HEK293 (cell line): ENCODE results near the gene B3GNT3.
A peak's percentile ranks its signal among the peaks of the same experiment; 100 is the strongest.

ENCODE experiments used
- BCL11A ChIP-seq: fragments of 450-650 bp; formaldehyde crosslinking; IDR thresholded peaks from 2 replicates; pipeline ENCODE4 v1.5.1; 2016; ENCODE audit warnings: low read depth, missing biosample characterization, missing genetic modification characterization
- EGR2 ChIP-seq: fragments of 450-650 bp; formaldehyde crosslinking; IDR thresholded peaks from 2 replicates; pipeline ENCODE4 v1.5.1; 2016; ENCODE audit warnings: low read depth, missing biosample characterization, missing genetic modification characterization
- GLI2 ChIP-seq: fragments of 450-650 bp; formaldehyde crosslinking; IDR thresholded peaks from 2 replicates; pipeline ENCODE4; 2017; ENCODE audit warnings: missing biosample characterization, missing genetic modification characterization, low read depth, borderline replicate concordance
- KLF1 ChIP-seq: fragments of 450-650 bp; formaldehyde crosslinking; IDR thresholded peaks from 2 replicates; pipeline ENCODE4 v1.5.1; 2016; ENCODE audit warnings: missing biosample characterization, missing genetic modification characterization
- KLF10 ChIP-seq: fragments of 450-650 bp; IDR thresholded peaks from 2 replicates; pipeline ENCODE4 v1.5.1; 2018; ENCODE audit warnings: missing biosample characterization, mild to moderate bottlenecking, missing genetic modification characterization
- ZBTB21 ChIP-seq: fragments of 450-650 bp; formaldehyde crosslinking; IDR thresholded peaks from 2 replicates; pipeline ENCODE4 v1.5.1; 2017; ENCODE audit warnings: missing biosample characterization, missing genetic modification characterization
- ZBTB48 ChIP-seq: fragments of 450-650 bp; formaldehyde crosslinking; IDR thresholded peaks from 2 replicates; pipeline ENCODE4 v1.5.1; 2016; ENCODE audit warnings: missing biosample characterization, missing genetic modification characterization
- ZBTB7A ChIP-seq: fragments of 450-650 bp; formaldehyde crosslinking; IDR thresholded peaks from 2 replicates; pipeline ENCODE4 v1.5.1; 2016; ENCODE audit warnings: low read depth, missing biosample characterization, missing genetic modification characterization
- ZFP37 ChIP-seq: fragments of 450-650 bp; formaldehyde crosslinking; IDR thresholded peaks from 2 replicates; pipeline ENCODE4 v1.5.1; 2016; ENCODE audit warnings: missing biosample characterization, missing genetic modification characterization
- ZFP69B ChIP-seq: fragments of 450-650 bp; formaldehyde crosslinking; IDR thresholded peaks from 2 replicates; pipeline ENCODE4 v1.5.1; 2016; ENCODE audit warnings: missing biosample characterization, missing genetic modification characterization
- ZNF146 ChIP-seq: fragments of 450-650 bp; formaldehyde crosslinking; IDR thresholded peaks from 2 replicates; pipeline ENCODE4 v1.5.1; 2016; ENCODE audit warnings: missing biosample characterization, missing genetic modification characterization
- ZNF157 ChIP-seq: fragments of 450-650 bp; formaldehyde crosslinking; IDR thresholded peaks from 2 replicates; pipeline ENCODE4 v1.5.1; 2016; ENCODE audit warnings: missing biosample characterization, missing genetic modification characterization
- ZNF202 ChIP-seq: fragments of 450-650 bp; formaldehyde crosslinking; IDR thresholded peaks from 2 replicates; pipeline ENCODE4 v1.5.1; 2016; ENCODE audit warnings: missing biosample characterization, missing genetic modification characterization, borderline replicate concordance
- ZNF221 ChIP-seq: fragments of 450-650 bp; formaldehyde crosslinking; IDR thresholded peaks from 2 replicates; pipeline ENCODE4 v1.5.1; 2017; ENCODE audit warnings: missing biosample characterization, missing genetic modification characterization, borderline replicate concordance
- ZNF223 ChIP-seq: fragments of 450-650 bp; formaldehyde crosslinking; IDR thresholded peaks from 2 replicates; pipeline ENCODE4 v1.5.1; 2016; ENCODE audit warnings: missing biosample characterization, missing genetic modification characterization
- ZNF274 ChIP-seq, 2 experiments: fragments of 200-500 bp in 1 of 2; fragments of 450-650 bp in 1 of 2; sonication (Bioruptor generic) in 1 of 2; formaldehyde crosslinking in 1 of 2; IDR thresholded peaks; 2 replicates each; pipeline versions ENCODE4 v1.5.1 to v1.6.1; 2014 to 2016; ENCODE audit warnings: borderline replicate concordance in 1 of 2, inconsistent platforms in 1 of 2, low read length in 1 of 2, missing biosample characterization in 1 of 2, missing genetic modification characterization in 1 of 2
- ZNF423 ChIP-seq: fragments of 450-650 bp; formaldehyde crosslinking; IDR thresholded peaks from 2 replicates; pipeline ENCODE4 v1.5.1; 2016; ENCODE audit warnings: missing biosample characterization, missing genetic modification characterization
- ZNF510 ChIP-seq: fragments of 450-650 bp; formaldehyde crosslinking; IDR thresholded peaks from 2 replicates; pipeline ENCODE4 v1.5.1; 2018; ENCODE audit warnings: mild to moderate bottlenecking, missing genetic modification characterization, missing biosample characterization; ENCODE audit not compliant: insufficient replicate concordance
- ZNF530 ChIP-seq: fragments of 450-650 bp; formaldehyde crosslinking; IDR thresholded peaks from 2 replicates; pipeline ENCODE4 v1.5.1; 2016; ENCODE audit warnings: low read depth, missing biosample characterization, missing genetic modification characterization
- ZNF549 ChIP-seq: fragments of 450-650 bp; IDR thresholded peaks from 2 replicates; pipeline ENCODE4 v1.5.1; 2018; ENCODE audit warnings: missing biosample characterization, missing genetic modification characterization, mild to moderate bottlenecking, inconsistent platforms, moderate library complexity
- ZNF561 ChIP-seq: fragments of 450-650 bp; IDR thresholded peaks from 2 replicates; pipeline ENCODE4 v1.5.1; 2018; ENCODE audit warnings: missing biosample characterization, missing genetic modification characterization, borderline replicate concordance
- ZNF621 ChIP-seq: fragments of 450-650 bp; formaldehyde crosslinking; IDR thresholded peaks from 2 replicates; pipeline ENCODE4 v1.5.1; 2017; ENCODE audit warnings: missing biosample characterization, missing genetic modification characterization
- ZNF660 ChIP-seq: fragments of 450-650 bp; IDR thresholded peaks from 2 replicates; pipeline ENCODE4 v1.5.1; 2018; ENCODE audit warnings: missing biosample characterization, mild to moderate bottlenecking, missing genetic modification characterization
- ZNF670 ChIP-seq: fragments of 450-650 bp; formaldehyde crosslinking; IDR thresholded peaks from 2 replicates; pipeline ENCODE4 v1.5.1; 2016; ENCODE audit warnings: missing biosample characterization, missing genetic modification characterization, low read depth
- ZNF791 ChIP-seq: fragments of 450-650 bp; formaldehyde crosslinking; IDR thresholded peaks from 2 replicates; pipeline ENCODE4 v1.5.1; 2016; ENCODE audit warnings: missing biosample characterization, missing genetic modification characterization
- ZNF837 ChIP-seq: fragments of 450-650 bp; formaldehyde crosslinking; IDR thresholded peaks from 2 replicates; pipeline ENCODE4 v1.5.1; 2016; ENCODE audit warnings: missing biosample characterization, missing genetic modification characterization
- TF ChIP-seq, protein P1 (sequence below): fragments of 450-650 bp; formaldehyde crosslinking; IDR thresholded peaks from 2 replicates; pipeline ENCODE4 v1.5.1; 2017; ENCODE audit warnings: missing biosample characterization, missing genetic modification characterization
- TF ChIP-seq, protein P2 (sequence below): fragments of 450-650 bp; formaldehyde crosslinking; IDR thresholded peaks from 2 replicates; pipeline ENCODE4 v1.5.1; 2016; ENCODE audit warnings: missing biosample characterization, missing genetic modification characterization
- TF ChIP-seq, protein P3 (sequence below): fragments of 450-650 bp; IDR thresholded peaks from 2 replicates; pipeline ENCODE4 v1.5.1; 2018; ENCODE audit warnings: missing biosample characterization, missing genetic modification characterization
- TF ChIP-seq, protein P4 (sequence below): fragments of 450-650 bp; formaldehyde crosslinking; IDR thresholded peaks from 2 replicates; pipeline ENCODE4 v1.5.1; 2016; ENCODE audit warnings: missing biosample characterization, missing genetic modification characterization
- TF ChIP-seq, protein P5 (sequence below): fragments of 450-650 bp; formaldehyde crosslinking; IDR thresholded peaks from 2 replicates; pipeline ENCODE4 v1.5.1; 2016; ENCODE audit warnings: missing biosample characterization, missing genetic modification characterization, borderline replicate concordance
- TF ChIP-seq, protein P6 (sequence below): fragments of 450-650 bp; formaldehyde crosslinking; IDR thresholded peaks from 2 replicates; pipeline ENCODE4 v1.5.1; 2016; ENCODE audit warnings: missing biosample characterization, missing genetic modification characterization

B3GNT3 gene

DNA sequence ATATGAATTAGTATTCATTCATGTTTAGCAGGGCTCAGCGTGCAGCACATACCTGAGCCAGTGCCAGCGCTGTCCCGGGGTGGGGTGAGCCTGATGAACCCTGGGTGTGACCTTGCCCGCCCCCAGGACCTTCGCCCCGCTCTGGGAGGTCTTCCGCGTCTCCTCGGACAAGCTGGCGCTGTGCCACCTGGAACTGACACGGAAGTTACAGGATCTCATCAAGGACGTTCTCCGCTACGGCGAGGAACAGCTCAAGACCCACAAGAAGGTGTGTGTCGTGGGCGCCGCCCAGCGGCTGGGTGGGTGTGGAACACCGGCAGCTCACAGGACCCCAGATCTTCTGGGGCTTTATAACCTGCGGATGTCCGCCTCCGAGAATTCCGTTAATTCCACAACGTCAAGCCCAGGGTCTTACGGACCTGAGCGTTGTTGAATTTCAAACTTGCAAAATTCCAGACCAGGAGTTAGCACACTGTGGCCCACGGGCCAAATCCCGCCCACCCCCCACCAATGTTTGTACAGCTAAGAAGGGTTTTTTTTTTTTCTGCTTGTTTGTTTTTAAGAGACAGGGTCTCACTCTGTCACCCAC is 28.3 kb upstream of the B3GNT3 start (continued):
- TF ChIP-seq ZNF223 (tag by site-specific recombination) (no peak), ZNF837 (no peak), ZNF791 (tag by site-specific recombination) (no peak), ZFP69B (tag by site-specific recombination) (no peak), ZNF621 (tag by site-specific recombination) (no peak), ZNF274 (IDR thresholded peaks at IDR 0.05; ENCODE audit: low read length) (no peak), ZNF274 (tag by site-specific recombination; IDR thresholded peaks at IDR 0.05; ENCODE audit: borderline replicate concordance) (no peak), ZBTB21 (no peak), ZNF660 (peak; percentile 83), ZNF670 (tag by site-specific recombination) (no peak), ZNF202 (tag by site-specific recombination) (no peak), KLF1 (tag by site-specific recombination) (no peak), EGR2 (tag by site-specific recombination) (peak; percentile 70; the same call in 1 of the 2 replicates), ZNF221 (tag by site-specific recombination) (no peak), BCL11A (tag by site-specific recombination) (no peak), ZBTB7A (tag by site-specific recombination) (no peak), ZNF561 (tag by site-specific recombination) (peak; percentile 63; the same call in 1 of the 2 replicates), ZNF423 (tag by site-specific recombination) (no peak), ZNF510 (tag by site-specific recombination) (no peak), ZNF549 (tag by site-specific recombination) (no peak), KLF10 (tag by site-specific recombination) (no peak), ZNF530 (tag by site-specific recombination) (no peak), ZNF157 (tag by site-specific recombination) (no peak), ZNF146 (tag by site-specific recombination) (no peak), ZBTB48 (tag by site-specific recombination) (no peak), ZFP37 (tag by site-specific recombination) (no peak), GLI2 (tag by site-specific recombination) (no peak)
- TF ChIP-seq, protein P1, sequence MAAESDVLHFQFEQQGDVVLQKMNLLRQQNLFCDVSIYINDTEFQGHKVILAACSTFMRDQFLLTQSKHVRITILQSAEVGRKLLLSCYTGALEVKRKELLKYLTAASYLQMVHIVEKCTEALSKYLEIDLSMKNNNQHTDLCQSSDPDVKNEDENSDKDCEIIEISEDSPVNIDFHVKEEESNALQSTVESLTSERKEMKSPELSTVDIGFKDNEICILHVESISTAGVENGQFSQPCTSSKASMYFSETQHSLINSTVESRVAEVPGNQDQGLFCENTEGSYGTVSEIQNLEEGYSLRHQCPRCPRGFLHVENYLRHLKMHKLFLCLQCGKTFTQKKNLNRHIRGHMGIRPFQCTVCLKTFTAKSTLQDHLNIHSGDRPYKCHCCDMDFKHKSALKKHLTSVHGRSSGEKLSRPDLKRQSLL (tag by site-specific recombination): no peak
- TF ChIP-seq, protein P2, sequence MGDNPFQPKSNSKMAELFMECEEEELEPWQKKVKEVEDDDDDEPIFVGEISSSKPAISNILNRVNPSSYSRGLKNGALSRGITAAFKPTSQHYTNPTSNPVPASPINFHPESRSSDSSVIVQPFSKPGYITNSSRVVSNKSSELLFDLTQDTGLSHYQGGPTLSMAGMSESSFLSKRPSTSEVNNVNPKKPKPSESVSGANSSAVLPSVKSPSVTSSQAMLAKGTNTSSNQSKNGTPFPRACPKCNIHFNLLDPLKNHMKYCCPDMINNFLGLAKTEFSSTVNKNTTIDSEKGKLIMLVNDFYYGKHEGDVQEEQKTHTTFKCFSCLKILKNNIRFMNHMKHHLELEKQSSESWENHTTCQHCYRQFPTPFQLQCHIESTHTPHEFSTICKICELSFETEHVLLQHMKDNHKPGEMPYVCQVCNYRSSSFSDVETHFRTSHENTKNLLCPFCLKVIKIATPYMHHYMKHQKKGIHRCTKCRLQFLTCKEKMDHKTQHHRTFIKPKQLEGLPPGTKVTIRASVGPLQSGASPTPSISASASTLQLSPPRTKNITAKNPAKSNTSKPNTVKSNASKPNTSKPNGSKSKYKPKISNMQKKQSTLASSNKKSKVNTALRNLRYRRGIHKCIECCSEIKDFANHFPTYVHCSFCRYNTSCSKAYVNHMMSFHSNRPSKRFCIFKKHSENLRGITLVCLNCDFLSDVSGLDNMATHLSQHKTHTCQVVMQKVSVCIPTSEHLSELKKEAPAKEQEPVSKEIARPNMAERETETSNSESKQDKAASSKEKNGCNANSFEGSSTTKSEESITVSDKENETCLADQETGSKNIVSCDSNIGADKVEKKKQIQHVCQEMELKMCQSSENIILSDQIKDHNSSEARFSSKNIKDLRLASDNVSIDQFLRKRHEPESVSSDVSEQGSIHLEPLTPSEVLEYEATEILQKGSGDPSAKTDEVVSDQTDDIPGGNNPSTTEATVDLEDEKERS (tag by site-specific recombination): no peak
- TF ChIP-seq, protein P3, sequence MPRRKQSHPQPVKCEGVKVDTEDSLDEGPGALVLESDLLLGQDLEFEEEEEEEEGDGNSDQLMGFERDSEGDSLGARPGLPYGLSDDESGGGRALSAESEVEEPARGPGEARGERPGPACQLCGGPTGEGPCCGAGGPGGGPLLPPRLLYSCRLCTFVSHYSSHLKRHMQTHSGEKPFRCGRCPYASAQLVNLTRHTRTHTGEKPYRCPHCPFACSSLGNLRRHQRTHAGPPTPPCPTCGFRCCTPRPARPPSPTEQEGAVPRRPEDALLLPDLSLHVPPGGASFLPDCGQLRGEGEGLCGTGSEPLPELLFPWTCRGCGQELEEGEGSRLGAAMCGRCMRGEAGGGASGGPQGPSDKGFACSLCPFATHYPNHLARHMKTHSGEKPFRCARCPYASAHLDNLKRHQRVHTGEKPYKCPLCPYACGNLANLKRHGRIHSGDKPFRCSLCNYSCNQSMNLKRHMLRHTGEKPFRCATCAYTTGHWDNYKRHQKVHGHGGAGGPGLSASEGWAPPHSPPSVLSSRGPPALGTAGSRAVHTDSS (tag by site-specific recombination): no peak
- TF ChIP-seq, protein P4, sequence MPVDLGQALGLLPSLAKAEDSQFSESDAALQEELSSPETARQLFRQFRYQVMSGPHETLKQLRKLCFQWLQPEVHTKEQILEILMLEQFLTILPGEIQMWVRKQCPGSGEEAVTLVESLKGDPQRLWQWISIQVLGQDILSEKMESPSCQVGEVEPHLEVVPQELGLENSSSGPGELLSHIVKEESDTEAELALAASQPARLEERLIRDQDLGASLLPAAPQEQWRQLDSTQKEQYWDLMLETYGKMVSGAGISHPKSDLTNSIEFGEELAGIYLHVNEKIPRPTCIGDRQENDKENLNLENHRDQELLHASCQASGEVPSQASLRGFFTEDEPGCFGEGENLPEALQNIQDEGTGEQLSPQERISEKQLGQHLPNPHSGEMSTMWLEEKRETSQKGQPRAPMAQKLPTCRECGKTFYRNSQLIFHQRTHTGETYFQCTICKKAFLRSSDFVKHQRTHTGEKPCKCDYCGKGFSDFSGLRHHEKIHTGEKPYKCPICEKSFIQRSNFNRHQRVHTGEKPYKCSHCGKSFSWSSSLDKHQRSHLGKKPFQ: no peak
- TF ChIP-seq, protein P5, sequence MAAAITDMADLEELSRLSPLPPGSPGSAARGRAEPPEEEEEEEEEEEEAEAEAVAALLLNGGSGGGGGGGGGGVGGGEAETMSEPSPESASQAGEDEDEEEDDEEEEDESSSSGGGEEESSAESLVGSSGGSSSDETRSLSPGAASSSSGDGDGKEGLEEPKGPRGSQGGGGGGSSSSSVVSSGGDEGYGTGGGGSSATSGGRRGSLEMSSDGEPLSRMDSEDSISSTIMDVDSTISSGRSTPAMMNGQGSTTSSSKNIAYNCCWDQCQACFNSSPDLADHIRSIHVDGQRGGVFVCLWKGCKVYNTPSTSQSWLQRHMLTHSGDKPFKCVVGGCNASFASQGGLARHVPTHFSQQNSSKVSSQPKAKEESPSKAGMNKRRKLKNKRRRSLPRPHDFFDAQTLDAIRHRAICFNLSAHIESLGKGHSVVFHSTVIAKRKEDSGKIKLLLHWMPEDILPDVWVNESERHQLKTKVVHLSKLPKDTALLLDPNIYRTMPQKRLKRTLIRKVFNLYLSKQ (tag by site-specific recombination): no peak
- TF ChIP-seq, protein P6, sequence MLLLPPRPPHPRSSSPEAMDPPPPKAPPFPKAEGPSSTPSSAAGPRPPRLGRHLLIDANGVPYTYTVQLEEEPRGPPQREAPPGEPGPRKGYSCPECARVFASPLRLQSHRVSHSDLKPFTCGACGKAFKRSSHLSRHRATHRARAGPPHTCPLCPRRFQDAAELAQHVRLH (tag by site-specific recombination): no peak
